Gastroesophageal sphincter (tissue), 3 donors: ENCODE measurements around the gene GIPC2.

ENCODE experiments used
- POLR2A ChIP-seq, 2 donors: fragments of 450-650 bp; IDR thresholded peaks; one replicate each; pipeline ENCODE4 v1.6.1; 2017; ENCODE audit warnings: antibody characterized with exemption in 2 of 2, mild to moderate bottlenecking in 2 of 2, moderate library complexity in 1 of 2
- POLR2AphosphoS5 ChIP-seq: sonication (generic); formaldehyde crosslinking; IDR thresholded peaks from one replicate; pipeline ENCODE4 v1.6.1; 2017; ENCODE audit warnings: antibody characterized with exemption
- TF ChIP-seq, protein P1 (sequence below), 4 experiments: fragments of 200-600 bp in 2 of 4; fragments of 450-650 bp in 2 of 4; sonication (generic) in 1 of 4; IDR thresholded peaks; one replicate each; pipeline ENCODE4 v1.5.1; 2017 to 2019; ENCODE audit warnings: antibody characterized with exemption in 4 of 4, mild to moderate bottlenecking in 2 of 4, moderate library complexity in 2 of 4

DNA sequence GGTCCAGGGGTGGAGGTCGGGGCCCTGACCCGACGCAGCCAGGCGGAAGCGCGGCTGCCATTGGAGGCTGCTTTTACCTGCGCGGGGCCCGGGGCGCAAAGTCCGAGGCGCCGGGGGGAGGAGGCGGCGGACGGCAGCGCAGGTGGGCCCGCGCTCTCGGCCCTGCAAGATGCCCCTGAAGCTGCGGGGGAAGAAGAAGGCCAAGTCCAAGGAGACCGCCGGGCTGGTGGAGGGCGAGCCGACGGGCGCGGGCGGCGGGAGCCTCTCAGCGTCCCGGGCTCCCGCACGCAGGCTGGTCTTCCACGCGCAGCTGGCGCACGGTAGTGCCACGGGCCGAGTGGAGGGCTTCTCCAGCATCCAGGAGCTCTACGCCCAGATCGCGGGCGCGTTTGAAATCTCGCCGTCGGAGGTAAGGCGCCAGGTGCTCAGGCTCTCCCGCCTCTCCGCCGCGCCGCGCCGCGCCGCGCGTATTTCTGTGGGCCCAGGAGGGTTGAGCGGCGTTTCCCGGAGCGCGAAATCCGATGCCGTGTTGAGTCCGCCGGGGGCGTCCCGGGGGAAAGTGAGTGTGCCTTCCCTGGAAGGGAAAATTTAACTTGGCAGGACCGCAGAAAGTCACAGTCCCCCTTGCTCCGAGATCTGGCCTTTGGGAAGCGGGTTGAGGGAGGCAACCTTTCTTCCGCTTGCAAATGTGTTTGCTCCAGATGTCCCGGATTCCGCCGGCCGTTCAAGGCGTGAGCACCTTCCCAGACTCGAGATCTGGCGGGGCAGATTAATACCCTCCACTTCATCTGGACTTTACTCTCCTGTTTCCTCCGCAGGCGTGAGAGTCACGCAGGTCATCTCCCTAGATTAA is at the start of gene GIPC2:
- TF ChIP-seq POLR2AphosphoS5 (peak; percentile 6), POLR2A (IDR thresholded peaks at IDR 0.05) (no peak)
- TF ChIP-seq, protein P1, sequence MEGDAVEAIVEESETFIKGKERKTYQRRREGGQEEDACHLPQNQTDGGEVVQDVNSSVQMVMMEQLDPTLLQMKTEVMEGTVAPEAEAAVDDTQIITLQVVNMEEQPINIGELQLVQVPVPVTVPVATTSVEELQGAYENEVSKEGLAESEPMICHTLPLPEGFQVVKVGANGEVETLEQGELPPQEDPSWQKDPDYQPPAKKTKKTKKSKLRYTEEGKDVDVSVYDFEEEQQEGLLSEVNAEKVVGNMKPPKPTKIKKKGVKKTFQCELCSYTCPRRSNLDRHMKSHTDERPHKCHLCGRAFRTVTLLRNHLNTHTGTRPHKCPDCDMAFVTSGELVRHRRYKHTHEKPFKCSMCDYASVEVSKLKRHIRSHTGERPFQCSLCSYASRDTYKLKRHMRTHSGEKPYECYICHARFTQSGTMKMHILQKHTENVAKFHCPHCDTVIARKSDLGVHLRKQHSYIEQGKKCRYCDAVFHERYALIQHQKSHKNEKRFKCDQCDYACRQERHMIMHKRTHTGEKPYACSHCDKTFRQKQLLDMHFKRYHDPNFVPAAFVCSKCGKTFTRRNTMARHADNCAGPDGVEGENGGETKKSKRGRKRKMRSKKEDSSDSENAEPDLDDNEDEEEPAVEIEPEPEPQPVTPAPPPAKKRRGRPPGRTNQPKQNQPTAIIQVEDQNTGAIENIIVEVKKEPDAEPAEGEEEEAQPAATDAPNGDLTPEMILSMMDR (IDR thresholded peaks at IDR 0.05): no peak
